H1 (cell line): Measurements from ENCODE around the gene ADARB2. TPM values are rescaled to one million over a fixed set of nuclear protein-coding genes. Genes with fewer than 3 reads are reported as not detected.

Source experiments
- CTCF ChIA-PET: fragments of 300-600 bp; sonication (Branson Sonifier 250); formaldehyde crosslinking; loops from one replicate; lab custom pipeline; 2021; ENCODE audit not compliant: partially characterized antibody; lab: Charles Lee
- POLR2A ChIA-PET: fragments of 300-600 bp; sonication (Branson Sonifier 250); formaldehyde crosslinking; loops from one replicate; lab custom pipeline; 2021; ENCODE audit warnings: inconsistent platforms; ENCODE audit not compliant: partially characterized antibody; lab: Charles Lee
- DNase-seq, 2 experiments: peaks; one replicate each; pipeline versions ENCODE4 v3.0.0 to v3.0.0-alpha.2; 2010 to 2022; ENCODE audit warnings: low spot score in 2 of 2, low read depth in 1 of 2, mixed read lengths in 1 of 2
- FAIRE-seq: peaks from 2 replicates; lab custom pipeline; 2011; peaks lifted over from hg19 to GRCh38; lab: Jason Lieb, UNC
- H2AFZ ChIP-seq: 2 replicates; pipeline ENCODE4 v1.8.1; 2012; ENCODE audit warnings: low read length, inconsistent platforms
- H2AK5ac ChIP-seq: 2 replicates; pipeline ENCODE4 v1.6.1; 2013; ENCODE audit warnings: low read depth, low read length
- H2BK120ac ChIP-seq: replicated peaks from 2 replicates; pipeline ENCODE3; 2013; ENCODE audit warnings: low read depth, low read length, inconsistent platforms
- H2BK12ac ChIP-seq: 2 replicates; pipeline ENCODE4 v1.6.1; 2013; ENCODE audit warnings: low read depth, low read length
- H2BK15ac ChIP-seq: 2 replicates; pipeline ENCODE4 v1.6.1; 2013; ENCODE audit warnings: low read length
- H2BK20ac ChIP-seq: 2 replicates; pipeline ENCODE4 v1.6.1; 2013; ENCODE audit warnings: low read length
- H2BK5ac ChIP-seq: 2 replicates; pipeline ENCODE4 v1.6.1; 2013; ENCODE audit warnings: low read depth, low read length
- H3K14ac ChIP-seq: 2 replicates; pipeline ENCODE4 v1.6.1; 2013; ENCODE audit warnings: inconsistent platforms; ENCODE audit not compliant: insufficient read length
- H3K18ac ChIP-seq: 2 replicates; pipeline ENCODE4 v1.6.1; 2013; ENCODE audit warnings: low read length; ENCODE audit errors: extremely low read depth
- H3K23ac ChIP-seq: 2 replicates; pipeline ENCODE4 v1.6.1; 2013; ENCODE audit warnings: inconsistent platforms; ENCODE audit not compliant: insufficient read length
- H3K23me2 ChIP-seq: 2 replicates; pipeline ENCODE4 v1.6.1; 2013; ENCODE audit warnings: low read depth, low read length
- H3K27ac ChIP-seq: 2 replicates; pipeline ENCODE4 v1.6.1; 2011; ENCODE audit warnings: low read depth, low read length, inconsistent platforms
- H3K27me3 ChIP-seq, 4 experiments: replicated peaks in 1 of 4; 1 replicate in 1 of 4; 2 replicates in 3 of 4; pipeline versions ENCODE4 v1.6.1 to v1.8.1; 2011 to 2013; ENCODE audit warnings: low read length in 3 of 4, mild to moderate bottlenecking in 3 of 4, inconsistent platforms in 2 of 4, mixed read lengths in 2 of 4, moderate library complexity in 1 of 4; ENCODE audit not compliant: control insufficient read depth in 3 of 4, insufficient read depth in 3 of 4; ENCODE audit errors: extremely low read depth in 1 of 4
- H3K36me3 ChIP-seq, 4 experiments: 2 replicates each; pipeline versions ENCODE4 v1.6.1 to v1.8.1; 2011 to 2013; ENCODE audit warnings: mild to moderate bottlenecking in 4 of 4, low read length in 3 of 4, moderate library complexity in 2 of 4, control low read depth in 1 of 4, inconsistent platforms in 1 of 4; ENCODE audit not compliant: insufficient read depth in 4 of 4, control insufficient read depth in 2 of 4
- H3K4ac ChIP-seq: replicated peaks from 2 replicates; pipeline ENCODE3; 2013; ENCODE audit warnings: low read length, low read depth, mixed read lengths, inconsistent platforms; ENCODE audit not compliant: insufficient read length
- H3K4me1 ChIP-seq, 4 experiments: replicated peaks in 1 of 4; 1 replicate in 1 of 4; 2 replicates in 3 of 4; pipeline versions ENCODE4 v1.6.1 to v1.8.1; 2011 to 2013; ENCODE audit warnings: low read length in 3 of 4, inconsistent platforms in 2 of 4, mixed read lengths in 1 of 4; ENCODE audit not compliant: insufficient read depth in 4 of 4, control insufficient read depth in 3 of 4
- H3K4me2 ChIP-seq, 2 experiments: 2 replicates each; pipeline versions ENCODE4 v1.6.1 to v1.8.1; 2011 to 2013; ENCODE audit warnings: low read depth in 2 of 2, low read length in 2 of 2, control low read depth in 1 of 2, inconsistent platforms in 1 of 2, mild to moderate bottlenecking in 1 of 2; ENCODE audit not compliant: insufficient read depth in 1 of 2
- H3K4me3 ChIP-seq, 4 experiments: fragments of 200-600, 300-600 bp in 1 of 4; sonication (generic), shearing (Covaris generic), sonication (Bioruptor Twin) in 1 of 4; 2 replicates each; pipeline versions ENCODE4 v1.5.1 to v1.8.1; 2011 to 2016; ENCODE audit warnings: low read length in 4 of 4, low read depth in 3 of 4, control low read depth in 2 of 4, inconsistent platforms in 2 of 4, mild to moderate bottlenecking in 2 of 4, mixed read lengths in 1 of 4, moderate library complexity in 1 of 4; ENCODE audit not compliant: insufficient read depth in 2 of 4; ENCODE audit errors: extremely low read depth in 1 of 4
- H3K56ac ChIP-seq: replicated peaks from 2 replicates; pipeline ENCODE3; 2013; ENCODE audit warnings: low read depth, mild to moderate bottlenecking, mixed read lengths, low read length, inconsistent platforms; ENCODE audit not compliant: insufficient read length
- H3K79me1 ChIP-seq: 2 replicates; pipeline ENCODE4 v1.6.1; 2013; ENCODE audit warnings: low read depth, low read length, control low read depth
- H3K79me2 ChIP-seq, 2 experiments: 2 replicates each; pipeline versions ENCODE4 v1.6.1 to v1.8.1; 2012 to 2013; ENCODE audit warnings: low read length in 2 of 2, mild to moderate bottlenecking in 2 of 2, inconsistent platforms in 1 of 2; ENCODE audit not compliant: insufficient read depth in 2 of 2, control insufficient read depth in 1 of 2
- H3K9ac ChIP-seq, 4 experiments: replicated peaks in 1 of 4; 1 replicate in 1 of 4; 2 replicates in 3 of 4; pipeline versions ENCODE4 v1.6.1 to v1.8.1; 2011 to 2013; ENCODE audit warnings: low read depth in 3 of 4, low read length in 3 of 4, control low read depth in 2 of 4, mild to moderate bottlenecking in 2 of 4, moderate library complexity in 2 of 4, inconsistent platforms in 1 of 4; ENCODE audit errors: extremely low read depth in 1 of 4
- H3K9me3 ChIP-seq, 2 experiments: 2 replicates each; pipeline versions ENCODE4 v1.6.1 to v1.8.1; 2012 to 2013; ENCODE audit warnings: mild to moderate bottlenecking in 2 of 2, moderate library complexity in 2 of 2, control low read depth in 1 of 2, inconsistent platforms in 1 of 2, low read depth in 1 of 2, low read length in 1 of 2, mixed read lengths in 1 of 2; ENCODE audit not compliant: insufficient read depth in 2 of 2
- H4K20me1 ChIP-seq, 2 experiments: replicated peaks in 1 of 2; 2 replicates each; pipeline versions ENCODE3 to v1.8.1; 2011 to 2013; ENCODE audit warnings: inconsistent platforms in 2 of 2, low read length in 2 of 2, mild to moderate bottlenecking in 1 of 2; ENCODE audit not compliant: insufficient read depth in 2 of 2, control insufficient read depth in 1 of 2
- H4K5ac ChIP-seq: 2 replicates; pipeline ENCODE4 v1.6.1; 2013; ENCODE audit warnings: low read length, low read depth, mixed read lengths, inconsistent platforms; ENCODE audit not compliant: insufficient read length
- H4K8ac ChIP-seq: 2 replicates; pipeline ENCODE4 v1.8.0; 2013; ENCODE audit warnings: mild to moderate bottlenecking, moderate library complexity, low read length, inconsistent platforms; ENCODE audit not compliant: insufficient read depth; ENCODE audit errors: extremely low read depth
- H4K91ac ChIP-seq: replicated peaks from 2 replicates; pipeline ENCODE3; 2013; ENCODE audit warnings: low read length, mixed read lengths, inconsistent platforms; ENCODE audit not compliant: insufficient read length
- ATF2 ChIP-seq: IDR thresholded peaks from 2 replicates; pipeline ENCODE4 v1.6.1; 2012; ENCODE audit warnings: low read length, inconsistent platforms
- EP300 ChIP-seq, 2 experiments: IDR thresholded peaks; 1 replicate in 1 of 2; 2 replicates in 1 of 2; pipeline ENCODE4 v1.6.1; 2011 to 2012; ENCODE audit warnings: low read depth in 2 of 2, low read length in 2 of 2, mild to moderate bottlenecking in 2 of 2, borderline replicate concordance in 1 of 2, inconsistent platforms in 1 of 2, moderate library complexity in 1 of 2
- JUN ChIP-seq: IDR thresholded peaks from 2 replicates; pipeline ENCODE4 v1.6.1; 2011; ENCODE audit warnings: low read depth, mild to moderate bottlenecking, improper control_type of control experiment, low read length
- POU5F1 ChIP-seq: IDR thresholded peaks from 2 replicates; pipeline ENCODE4 v1.6.1; 2011; ENCODE audit warnings: low read depth, mild to moderate bottlenecking, low read length, moderate library complexity
- RAD21 ChIP-seq, 2 experiments: IDR thresholded peaks in 1 of 2; conservative IDR thresholded peaks in 1 of 2; 2 replicates each; pipeline ENCODE4 v1.6.1; 2011; ENCODE audit warnings: low read depth in 2 of 2, low read length in 2 of 2, improper control_type of control experiment in 1 of 2, inconsistent platforms in 1 of 2, mild to moderate bottlenecking in 1 of 2, moderate library complexity in 1 of 2
- RNF2 ChIP-seq: fragments of 200-900, 300-1000 bp; sonication (generic); IDR thresholded peaks from 2 replicates; pipeline ENCODE4 v1.7.1; 2016; ENCODE audit warnings: borderline replicate concordance, low read depth, mild to moderate bottlenecking, antibody characterized with exemption, low read length; ENCODE audit not compliant: poor library complexity, severe bottlenecking; ENCODE audit errors: missing control alignments
- SAP30 ChIP-seq: fragments of 300-600 bp; sonication (generic); IDR thresholded peaks from 2 replicates; pipeline ENCODE4 v1.7.1; 2012; ENCODE audit warnings: low read length, moderate library complexity, mild to moderate bottlenecking, inconsistent platforms; ENCODE audit not compliant: insufficient read depth, insufficient replicate concordance
- TEAD4 ChIP-seq: IDR thresholded peaks from 2 replicates; pipeline ENCODE4 v1.6.1; 2012; ENCODE audit warnings: low read depth, low read length, inconsistent platforms, mixed read lengths
- YY1 ChIP-seq: IDR thresholded peaks from 2 replicates; pipeline ENCODE4 v1.6.1; 2011; ENCODE audit warnings: low read depth, mild to moderate bottlenecking, low read length
- WGBS, 2 experiments: shearing (Covaris generic) in 1 of 2; methylation state at CpG; one replicate each; pipeline versions ENCODE4 v1.1.6 to v1.1.7; 2013 to 2015; ENCODE audit warnings: low lambda C conversion rate in 2 of 2, mixed read lengths in 2 of 2, inconsistent platforms in 1 of 2, low coverage in 1 of 2, missing lambda C conversion rate in 1 of 2; ENCODE audit not compliant: insufficient replicate concordance in 2 of 2, insufficient coverage in 1 of 2, insufficient read length in 1 of 2; ENCODE audit errors: extremely low coverage in 1 of 2, missing lambda C conversion rate in 1 of 2; 5-methylcytosine and 5-hydroxymethylcytosine counted together
- polyA plus RNA-seq, 7 experiments: library from polyadenylated mRNA; depleted of rRNA in 3 of 7; stranded (reverse) in 5 of 7; unstranded in 2 of 7; fragments of >200 nt in 5 of 7; fragments of 200-250 nt in 2 of 7; gene quantifications; 1 replicate in 5 of 7; 2 replicates in 1 of 7; 4 replicates in 1 of 7; pipeline versions ENCODE4 v1.2.1 to v1.2.3, GENCODE V29; 2011 to 2013; ENCODE audit warnings: missing spikeins in 2 of 7, mixed read lengths in 2 of 7
- total RNA-seq: library from RNA; stranded (reverse); fragmentation: NEBNext Ultra II Directional; extraction: Animal tissue kit (Norgen Biotek cat#: 25700); gene quantifications from 2 replicates; pipeline ENCODE4 v1.2.1, GENCODE V29; 2021
- TF ChIP-seq, protein P1 (sequence below): IDR thresholded peaks from 2 replicates; pipeline ENCODE4 v1.6.1; 2012; ENCODE audit warnings: inconsistent platforms

The ADARB2 gene
- total and polyA plus RNA-seq, 2 of the 8 experiments (the other 6 are each of a cell fraction or from before 2014, with no cell fraction given) = 2.2 to 2.8 TPM

- no peaks in the 10 kb centered on the region for H3K79me2 ChIP-seq
- H3K56ac ChIP-seq = no peak overlapping the region
- peaks cover 0 to 5% (median 2%) of the 10 kb centered on the region in 4 experiments; a peak in 2 of 7 replicates for H3K27me3 ChIP-seq
- no peaks in the 10 kb centered on the region for H3K9me3 ChIP-seq
- no peak overlapping the region for H3K27ac ChIP-seq
- H3K4me2 ChIP-seq = no peak overlapping the region
- H4K20me1 ChIP-seq = peaks cover 0 to 6% of the 10 kb centered on the region in 2 experiments
- DNase-seq (no peak), FAIRE-seq (no peak)
- H3K18ac ChIP-seq = no peak overlapping the region
- H4K91ac ChIP-seq = no peak overlapping the region
- H3K36me3 ChIP-seq = no peaks in the 10 kb centered on the region
- peaks cover 3% of the 10 kb centered on the region for H3K23me2 ChIP-seq
- WGBS, 2 experiments = 90% methylated on average over 7 of the region's 7 CpGs; no CpG with 5 or more reads in 1 of the 2 experiments
- ChIA-PET CTCF (interaction anchor here (0.6 kb wide), 1 partner anchor 1175 kb away, joined by 3 read pairs; no protein-coding TSS in a partner anchor), POLR2A (interaction anchor here (0.7 to 1.0 kb wide), 2 partner anchors 14 to 17 kb away, joined by 3 read pairs; no protein-coding TSS in a partner anchor)
- H2AK5ac ChIP-seq = no peak overlapping the region
- no peak overlapping the region for H4K5ac ChIP-seq
- H4K8ac ChIP-seq = no peak overlapping the region
- H2BK20ac ChIP-seq = no peak overlapping the region
- H3K14ac ChIP-seq = no peak overlapping the region
- no peaks in the 10 kb centered on the region for H3K79me1 ChIP-seq
- no peak overlapping the region for H2BK5ac ChIP-seq
- no peak overlapping the region for H3K4me3 ChIP-seq
- no peak overlapping the region for H2BK15ac ChIP-seq
- H2BK120ac ChIP-seq = no peak overlapping the region
- no peak overlapping the region for H3K23ac ChIP-seq
- no peak overlapping the region for H3K4ac ChIP-seq
- H3K4me1 ChIP-seq = peaks cover 0 to 4% (median under 1%) of the 10 kb centered on the region in 4 experiments; a peak in 5 of 7 replicates
- H3K9ac ChIP-seq = no peak overlapping the region
- no peak overlapping the region for H2AFZ ChIP-seq
- H2BK12ac ChIP-seq = no peak overlapping the region
- TF ChIP-seq SAP30 (no peak), ATF2 (no peak), RAD21 (IDR thresholded peaks at IDR 0.05 in 1 of 2, conservative IDR thresholded peaks at IDR 0.05 in 1 of 2; ENCODE audit: low read depth in 2 of 2, low read length in 2 of 2) (no peak), EP300 (IDR thresholded peaks at IDR 0.05; ENCODE audit: borderline replicate concordance in 1 of 2, low read depth in 2 of 2, low read length in 2 of 2) (no peak), RNF2 (no peak), TEAD4 (no peak), POU5F1 (no peak), JUN (no peak), YY1 (no peak)
- TF ChIP-seq, protein P1, sequence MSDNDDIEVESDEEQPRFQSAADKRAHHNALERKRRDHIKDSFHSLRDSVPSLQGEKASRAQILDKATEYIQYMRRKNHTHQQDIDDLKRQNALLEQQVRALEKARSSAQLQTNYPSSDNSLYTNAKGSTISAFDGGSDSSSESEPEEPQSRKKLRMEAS = no peak
Measured at GRCh38 chr10:1604246-1604645, 133.1 kb downstream of the ADARB2 start.
